Osteoblast (primary cell): Measurements from ENCODE around the gene HKDC1. TPM values are rescaled to one million over a fixed set of nuclear protein-coding genes. Genes with fewer than 3 reads are reported as not detected.

ENCODE experiments used
- DNase-seq: peaks from one replicate; pipeline ENCODE4 v3.0.0; 2011; ENCODE audit warnings: low spot score, mixed read lengths; ENCODE audit not compliant: insufficient read length; ENCODE audit errors: missing footprints
- H2AFZ ChIP-seq: 2 replicates; pipeline ENCODE4 v1.6.0; 2011; ENCODE audit warnings: mild to moderate bottlenecking, low read length
- H3K27ac ChIP-seq: 2 replicates; pipeline ENCODE4 v1.5.1; 2011; ENCODE audit warnings: mild to moderate bottlenecking, low read depth, low read length, moderate library complexity
- H3K27me3 ChIP-seq: 2 replicates; pipeline ENCODE4 v1.6.0; 2012; ENCODE audit warnings: mild to moderate bottlenecking, control low read depth, inconsistent platforms, low read length, moderate library complexity; ENCODE audit not compliant: insufficient read depth
- H3K36me3 ChIP-seq: 2 replicates; pipeline ENCODE4 v1.5.1; 2011; ENCODE audit warnings: mild to moderate bottlenecking, low read length, control low read depth, moderate library complexity; ENCODE audit not compliant: insufficient read depth
- H3K4me1 ChIP-seq: 2 replicates; pipeline ENCODE4 v1.5.1; 2011; ENCODE audit warnings: mild to moderate bottlenecking, low read length, control low read depth, moderate library complexity; ENCODE audit not compliant: insufficient read depth
- H3K4me2 ChIP-seq: 2 replicates; pipeline ENCODE4 v1.6.0; 2011; ENCODE audit warnings: mild to moderate bottlenecking, low read length; ENCODE audit not compliant: insufficient read depth
- H3K4me3 ChIP-seq: fragments of 200-600 bp; sonication (generic); 3 replicates; pipeline ENCODE4 v1.5.1; 2012; ENCODE audit warnings: mild to moderate bottlenecking, low read length, inconsistent platforms; ENCODE audit not compliant: insufficient read depth
- H3K79me2 ChIP-seq: 2 replicates; pipeline ENCODE4 v1.6.0; 2012; ENCODE audit warnings: mild to moderate bottlenecking, low read length, control low read depth, inconsistent platforms; ENCODE audit not compliant: insufficient read depth
- H3K9me3 ChIP-seq: 2 replicates; pipeline ENCODE4 v1.5.1; 2011; ENCODE audit warnings: low read depth, low read length, control low read depth
- H4K20me1 ChIP-seq: 2 replicates; pipeline ENCODE4 v1.6.0; 2012; ENCODE audit warnings: mild to moderate bottlenecking, low read length, control low read depth; ENCODE audit not compliant: insufficient read depth
- total RNA-seq: library from RNA; depleted of rRNA; stranded (reverse); fragments of >200 nt; gene quantifications from 2 replicates; pipeline ENCODE4 v1.2.3, GENCODE V29; 2012
- TF ChIP-seq, protein P1 (sequence below): IDR thresholded peaks from 2 replicates; pipeline ENCODE4 v1.5.1; 2011; ENCODE audit warnings: mild to moderate bottlenecking, low read depth, low read length, moderate library complexity; ENCODE audit errors: extremely low read depth

The HKDC1 gene
- total RNA-seq, 1 donor = 2.9 TPM

DNA sequence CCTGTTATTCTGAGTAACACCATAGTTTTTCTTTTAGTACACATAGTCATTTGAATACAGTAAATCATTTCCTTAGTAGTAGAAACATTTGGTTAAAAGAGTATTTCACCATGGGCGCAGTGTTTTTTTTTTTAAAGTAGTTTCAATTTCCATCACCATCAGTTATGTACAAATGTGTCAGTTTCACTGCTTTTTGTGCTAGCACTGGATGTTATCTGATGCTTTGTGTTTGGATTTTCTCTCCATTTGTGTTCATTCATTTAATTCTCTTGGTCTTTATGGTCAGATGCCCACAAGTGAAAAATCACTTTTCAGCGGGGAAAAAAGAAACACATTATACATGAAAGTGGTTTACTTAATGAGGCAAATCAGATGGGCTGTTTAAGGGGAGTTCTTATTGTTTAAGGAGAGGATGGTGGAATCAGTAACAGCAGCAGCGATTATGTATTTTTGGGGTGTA, 42.2 kb downstream of the HKDC1 start:
- H3K27me3 ChIP-seq = no peaks in the 10 kb centered on the region
- no peaks in the 10 kb centered on the region for H3K9me3 ChIP-seq
- no peak overlapping the region for H2AFZ ChIP-seq
- H4K20me1 ChIP-seq = no peaks in the 10 kb centered on the region
- TF ChIP-seq, protein P1, sequence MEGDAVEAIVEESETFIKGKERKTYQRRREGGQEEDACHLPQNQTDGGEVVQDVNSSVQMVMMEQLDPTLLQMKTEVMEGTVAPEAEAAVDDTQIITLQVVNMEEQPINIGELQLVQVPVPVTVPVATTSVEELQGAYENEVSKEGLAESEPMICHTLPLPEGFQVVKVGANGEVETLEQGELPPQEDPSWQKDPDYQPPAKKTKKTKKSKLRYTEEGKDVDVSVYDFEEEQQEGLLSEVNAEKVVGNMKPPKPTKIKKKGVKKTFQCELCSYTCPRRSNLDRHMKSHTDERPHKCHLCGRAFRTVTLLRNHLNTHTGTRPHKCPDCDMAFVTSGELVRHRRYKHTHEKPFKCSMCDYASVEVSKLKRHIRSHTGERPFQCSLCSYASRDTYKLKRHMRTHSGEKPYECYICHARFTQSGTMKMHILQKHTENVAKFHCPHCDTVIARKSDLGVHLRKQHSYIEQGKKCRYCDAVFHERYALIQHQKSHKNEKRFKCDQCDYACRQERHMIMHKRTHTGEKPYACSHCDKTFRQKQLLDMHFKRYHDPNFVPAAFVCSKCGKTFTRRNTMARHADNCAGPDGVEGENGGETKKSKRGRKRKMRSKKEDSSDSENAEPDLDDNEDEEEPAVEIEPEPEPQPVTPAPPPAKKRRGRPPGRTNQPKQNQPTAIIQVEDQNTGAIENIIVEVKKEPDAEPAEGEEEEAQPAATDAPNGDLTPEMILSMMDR = no peak
- H3K79me2 ChIP-seq = no peaks in the 10 kb centered on the region
- H3K36me3 ChIP-seq = no peaks in the 10 kb centered on the region
- H3K27ac ChIP-seq = no peak overlapping the region
- no peak overlapping the region for H3K4me3 ChIP-seq
- DNase-seq = no peak
- H3K4me1 ChIP-seq = no peaks in the 10 kb centered on the region
- no peak overlapping the region for H3K4me2 ChIP-seq

DNA sequence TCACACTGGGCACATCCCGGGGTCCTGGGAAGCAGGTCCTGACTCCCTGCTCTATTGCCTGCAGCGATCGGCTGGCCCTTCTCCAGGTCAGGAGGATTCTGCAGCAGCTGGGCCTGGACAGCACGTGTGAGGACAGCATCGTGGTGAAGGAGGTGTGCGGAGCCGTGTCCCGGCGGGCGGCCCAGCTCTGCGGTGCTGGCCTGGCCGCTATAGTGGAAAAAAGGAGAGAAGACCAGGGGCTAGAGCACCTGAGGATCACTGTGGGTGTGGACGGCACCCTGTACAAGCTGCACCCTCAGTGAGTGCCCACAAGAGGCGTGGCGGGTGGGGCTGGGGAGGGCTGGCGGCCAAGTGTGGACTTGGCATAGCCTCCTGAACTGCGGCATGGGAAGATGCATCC, 45.4 kb downstream of the HKDC1 start:
- Histone ChIP-seq H2AFZ (no peak overlapping the region), H4K20me1 (no peaks in the 10 kb centered on the region), H3K4me2 (no peak overlapping the region), H3K4me3 (no peak overlapping the region), H3K36me3 (no peaks in the 10 kb centered on the region), H3K4me1 (no peaks in the 10 kb centered on the region), H3K9me3 (no peaks in the 10 kb centered on the region), H3K27ac (no peak overlapping the region), H3K27me3 (no peaks in the 10 kb centered on the region), H3K79me2 (no peaks in the 10 kb centered on the region)
- TF ChIP-seq, protein P1 = no peak
- DNase-seq = no peak

DNA sequence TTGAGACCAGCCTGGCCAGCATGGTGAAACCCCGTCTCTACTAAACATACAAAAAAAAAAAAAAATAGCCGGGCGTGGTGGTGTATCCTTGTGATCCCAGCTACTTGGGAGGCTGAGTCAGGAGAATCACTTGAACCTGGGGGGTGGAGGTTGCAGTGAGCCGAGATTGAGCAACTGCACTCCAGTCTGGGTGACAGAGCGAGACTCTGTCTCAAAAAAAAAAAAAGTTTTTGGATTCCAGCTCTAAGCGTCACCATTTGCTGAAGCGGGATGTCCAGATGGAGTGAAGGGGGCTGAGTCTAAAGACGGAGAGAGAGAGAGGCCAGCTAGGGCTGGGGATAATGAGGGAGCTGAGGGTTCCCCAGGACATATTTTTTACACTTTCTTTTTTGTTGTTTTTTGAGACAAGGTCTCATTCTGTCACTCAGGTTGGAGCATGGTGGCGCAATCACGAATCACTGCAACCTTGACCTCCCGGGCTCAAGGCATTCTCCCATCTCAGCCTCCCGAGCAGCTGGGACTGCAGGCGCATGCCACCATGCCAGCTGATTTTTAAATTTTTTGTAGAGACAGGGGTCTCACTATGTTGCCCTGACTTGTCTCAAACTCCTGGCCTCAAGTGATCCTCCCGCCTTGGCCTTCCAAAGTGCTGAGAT, 48.8 kb downstream of the HKDC1 start:
- Histone ChIP-seq H4K20me1 (no peaks in the 10 kb centered on the region), H2AFZ (no peak overlapping the region), H3K27me3 (no peaks in the 10 kb centered on the region), H3K9me3 (peaks cover 3% of the 10 kb centered on the region), H3K36me3 (no peaks in the 10 kb centered on the region), H3K4me3 (no peak overlapping the region), H3K79me2 (no peaks in the 10 kb centered on the region), H3K4me1 (no peaks in the 10 kb centered on the region), H3K4me2 (no peak overlapping the region), H3K27ac (no peak overlapping the region)
- TF ChIP-seq, protein P1 = no peak
- no peak for DNase-seq

GRCh38 chr10:69269761-69270160, 49.6 kb downstream of the HKDC1 start:
- Histone ChIP-seq H3K4me3 (no peak overlapping the region), H3K27me3 (no peaks in the 10 kb centered on the region), H3K27ac (no peak overlapping the region), H3K4me1 (no peaks in the 10 kb centered on the region), H4K20me1 (no peaks in the 10 kb centered on the region), H3K4me2 (no peak overlapping the region), H3K36me3 (no peaks in the 10 kb centered on the region), H3K9me3 (peaks cover 3% of the 10 kb centered on the region), H2AFZ (no peak overlapping the region), H3K79me2 (no peaks in the 10 kb centered on the region)
- peak; percentile 36 for DNase-seq
- TF ChIP-seq, protein P1 = no peak
